Breast epithelium (tissue), 4 donors: ENCODE measurements around the gene ETNPPL. TPM values are rescaled to one million over a fixed set of nuclear protein-coding genes. Genes with fewer than 3 reads are reported as not detected.

Experiments
- DNase-seq, 2 donors: peaks; one replicate each; pipeline ENCODE4 v3.0.0-alpha.2; 2019; ENCODE audit warnings: low spot score in 2 of 2
- H3K27ac ChIP-seq, 2 donors: fragments of 200-600 bp; sonication (generic) in 1 of 2; one replicate each; pipeline ENCODE4 v1.5.1; 2016 to 2019; ENCODE audit warnings: mild to moderate bottlenecking in 1 of 2
- H3K27me3 ChIP-seq, 2 donors: fragments of 200-600 bp; sonication (generic) in 1 of 2; one replicate each; pipeline versions ENCODE4 v1.5.1 to v1.6.0; 2017 to 2019; ENCODE audit warnings: control low read depth in 1 of 2, mild to moderate bottlenecking in 1 of 2
- H3K36me3 ChIP-seq: fragments of 200-600 bp; one replicate; pipeline ENCODE4 v1.5.1; 2019
- H3K4me1 ChIP-seq, 2 donors: fragments of 200-600 bp; sonication (generic); one replicate each; pipeline ENCODE4 v1.5.1; 2016 to 2019; ENCODE audit warnings: control low read depth in 1 of 2
- H3K4me3 ChIP-seq, 3 donors: fragments of 200-600 bp; sonication (generic); 1 replicate in 2 of 3; 2 replicates in 1 of 3; pipeline ENCODE4 v1.5.1; 2016 to 2019; ENCODE audit warnings: mild to moderate bottlenecking in 3 of 3, moderate library complexity in 2 of 3
- H3K9me3 ChIP-seq, 2 donors: fragments of 200-600 bp; sonication (generic) in 1 of 2; one replicate each; pipeline ENCODE4 v1.5.1; 2016 to 2019; ENCODE audit warnings: control low read depth in 1 of 2
- CTCF ChIP-seq, 3 donors: fragments of 450-650 bp; IDR thresholded peaks; one replicate each; pipeline ENCODE4 v1.5.1; 2016 to 2017; ENCODE audit warnings: antibody characterized with exemption in 3 of 3, mild to moderate bottlenecking in 3 of 3, moderate library complexity in 3 of 3
- POLR2A ChIP-seq: fragments of 450-650 bp; IDR thresholded peaks from one replicate; pipeline ENCODE4 v1.6.1; 2016; ENCODE audit warnings: antibody characterized with exemption, mild to moderate bottlenecking, moderate library complexity
- POLR2AphosphoS5 ChIP-seq, 3 donors: sonication (generic); formaldehyde crosslinking; IDR thresholded peaks; one replicate each; pipeline ENCODE4 v1.6.1; 2017; ENCODE audit warnings: antibody characterized with exemption in 3 of 3
- intact Hi-C: fragments of 100-400 bp; cut with DNase I; formaldehyde crosslinking; loops from one replicate; pipeline ENCODE4 v1.15.1; 2023; ENCODE audit warnings: low total_unique reads
- total RNA-seq, 3 donors: library from RNA; depleted of rRNA; stranded (reverse); fragments of >200 nt; gene quantifications; one replicate each; pipeline ENCODE4 v1.1.0, GENCODE V29; 2016

Gene ETNPPL
- total RNA-seq, 3 donors from 2014 or later = not detected

- H3K4me3 ChIP-seq = no peak overlapping the region
- no peak for TF ChIP-seq CTCF (IDR thresholded peaks at IDR 0.05)
- TF ChIP-seq POLR2AphosphoS5 (IDR thresholded peaks at IDR 0.05) = no peak
- TF ChIP-seq POLR2A = no peak
- no peaks in the 10 kb centered on the region for H3K27me3 ChIP-seq
- H3K4me1 ChIP-seq = no peaks in the 10 kb centered on the region
- no peaks in the 10 kb centered on the region for H3K9me3 ChIP-seq
- H3K36me3 ChIP-seq = no peaks in the 10 kb centered on the region
- DNase-seq = no peak
- intact Hi-C loops = no loop called here
- no peak overlapping the region for H3K27ac ChIP-seq
These were observed 17.1 kb upstream of the ETNPPL start for GRCh38 chr4:108779958-108780357.

- Histone ChIP-seq H3K27me3 (no peaks in the 10 kb centered on the region), H3K4me1 (no peaks in the 10 kb centered on the region), H3K9me3 (no peaks in the 10 kb centered on the region), H3K4me3 (no peak overlapping the region), H3K36me3 (no peaks in the 10 kb centered on the region), H3K27ac (no peak overlapping the region)
- no peak for DNase-seq
- TF ChIP-seq POLR2AphosphoS5 (IDR thresholded peaks at IDR 0.05) = no peak
- TF ChIP-seq CTCF (IDR thresholded peaks at IDR 0.05) = no peak
- no peak for TF ChIP-seq POLR2A
- intact Hi-C loops = no loop called here
These were observed 14.5 kb upstream of the ETNPPL start for GRCh38 chr4:108777388-108777787.

- TF ChIP-seq POLR2A (no peak), POLR2AphosphoS5 (IDR thresholded peaks at IDR 0.05) (no peak), CTCF (IDR thresholded peaks at IDR 0.05) (no peak)
- no peaks in the 10 kb centered on the region for H3K9me3 ChIP-seq
- H3K4me3 ChIP-seq = no peak overlapping the region
- intact Hi-C loops = no loop called here
- no peak overlapping the region for H3K27ac ChIP-seq
- no peaks in the 10 kb centered on the region for H3K27me3 ChIP-seq
- no peaks in the 10 kb centered on the region for H3K4me1 ChIP-seq
- H3K36me3 ChIP-seq = no peaks in the 10 kb centered on the region
- no peak for DNase-seq
These were observed 13.1 kb upstream of the ETNPPL start for GRCh38 chr4:108775921-108776320.

GRCh38 chr4:108774809-108775530 is 12.1 kb upstream of the ETNPPL start:
- Histone ChIP-seq H3K9me3 (no peaks in the 10 kb centered on the region), H3K27me3 (no peaks in the 10 kb centered on the region), H3K27ac (no peak overlapping the region), H3K4me1 (no peaks in the 10 kb centered on the region), H3K4me3 (no peak overlapping the region), H3K36me3 (no peaks in the 10 kb centered on the region)
- no peak for TF ChIP-seq CTCF (IDR thresholded peaks at IDR 0.05)
- no peak for TF ChIP-seq POLR2AphosphoS5 (IDR thresholded peaks at IDR 0.05)
- TF ChIP-seq POLR2A = no peak
- peak in 1 of 2 donors; percentile 39 for DNase-seq
- intact Hi-C loops = no loop called here

- Histone ChIP-seq H3K9me3 (no peaks in the 10 kb centered on the region), H3K4me1 (no peaks in the 10 kb centered on the region), H3K27ac (no peak overlapping the region), H3K36me3 (no peaks in the 10 kb centered on the region), H3K4me3 (no peak overlapping the region), H3K27me3 (no peaks in the 10 kb centered on the region)
- DNase-seq = no peak
- no peak for TF ChIP-seq CTCF (IDR thresholded peaks at IDR 0.05)
- intact Hi-C loops = no loop called here
These were observed 9.5 kb upstream of the ETNPPL start for GRCh38 chr4:108772402-108772801.
